GM12864 (cell line): Measurements from ENCODE around the gene LMBRD2.

Experiments used
- DNase-seq: peaks from one replicate; pipeline ENCODE4 v3.0.0-alpha.2; 2011; ENCODE audit warnings: low read depth
- H3K4me3 ChIP-seq: 2 replicates; pipeline ENCODE4 v1.5.1; 2011; ENCODE audit warnings: mild to moderate bottlenecking, low read depth, low read length, control low read depth
- TF ChIP-seq, protein P1 (sequence below): IDR thresholded peaks from 2 replicates; pipeline ENCODE4 v1.5.1; 2011; ENCODE audit warnings: low read depth, mild to moderate bottlenecking, moderate library complexity, low read length, control low read depth, inconsistent platforms; ENCODE audit errors: missing control alignments

The LMBRD2 gene

DNA sequence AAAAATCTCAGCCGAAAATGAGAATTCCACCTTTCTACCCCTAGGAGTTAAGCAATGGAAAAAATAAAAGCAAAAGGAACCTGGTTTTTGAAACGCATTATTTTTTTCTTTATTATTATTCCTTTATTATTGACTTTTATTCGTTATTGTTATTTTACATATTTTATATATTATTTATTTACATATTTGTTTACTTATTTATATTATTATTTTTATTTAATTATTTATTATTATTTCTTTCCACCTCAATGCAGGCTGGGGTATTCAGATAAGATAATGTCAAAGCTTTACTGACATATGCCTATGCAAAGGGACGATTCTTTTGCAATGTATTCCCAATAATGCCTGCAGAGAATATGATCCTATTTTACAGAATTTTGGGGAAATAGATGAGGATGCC is 101.7 kb downstream of the LMBRD2 start:
- TF ChIP-seq, protein P1, sequence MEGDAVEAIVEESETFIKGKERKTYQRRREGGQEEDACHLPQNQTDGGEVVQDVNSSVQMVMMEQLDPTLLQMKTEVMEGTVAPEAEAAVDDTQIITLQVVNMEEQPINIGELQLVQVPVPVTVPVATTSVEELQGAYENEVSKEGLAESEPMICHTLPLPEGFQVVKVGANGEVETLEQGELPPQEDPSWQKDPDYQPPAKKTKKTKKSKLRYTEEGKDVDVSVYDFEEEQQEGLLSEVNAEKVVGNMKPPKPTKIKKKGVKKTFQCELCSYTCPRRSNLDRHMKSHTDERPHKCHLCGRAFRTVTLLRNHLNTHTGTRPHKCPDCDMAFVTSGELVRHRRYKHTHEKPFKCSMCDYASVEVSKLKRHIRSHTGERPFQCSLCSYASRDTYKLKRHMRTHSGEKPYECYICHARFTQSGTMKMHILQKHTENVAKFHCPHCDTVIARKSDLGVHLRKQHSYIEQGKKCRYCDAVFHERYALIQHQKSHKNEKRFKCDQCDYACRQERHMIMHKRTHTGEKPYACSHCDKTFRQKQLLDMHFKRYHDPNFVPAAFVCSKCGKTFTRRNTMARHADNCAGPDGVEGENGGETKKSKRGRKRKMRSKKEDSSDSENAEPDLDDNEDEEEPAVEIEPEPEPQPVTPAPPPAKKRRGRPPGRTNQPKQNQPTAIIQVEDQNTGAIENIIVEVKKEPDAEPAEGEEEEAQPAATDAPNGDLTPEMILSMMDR, result no peak

More for the DNA sequence above, 101.7 kb downstream of the LMBRD2 start:
- no peak overlapping the region for H3K4me3 ChIP-seq
- no peak for DNase-seq
